Measurements from ENCODE around the gene ASAP3.

DNA sequence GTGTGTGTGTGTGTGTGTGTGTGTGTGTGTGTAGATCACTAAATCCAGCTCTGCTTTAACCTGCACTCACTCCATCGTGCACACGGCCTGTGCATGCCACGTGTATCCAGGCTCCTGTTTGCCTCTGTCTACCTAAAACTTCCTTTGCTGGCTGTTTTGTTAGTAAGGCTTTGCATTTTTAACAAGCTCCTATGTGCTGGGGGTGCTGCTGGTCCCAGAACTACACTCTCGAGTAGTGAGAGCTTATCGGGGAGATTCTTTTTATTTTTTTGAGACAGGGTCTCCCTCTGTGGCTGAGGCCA is 58.8 kb downstream of the ASAP3 start:
- TF ChIP-seq CTCF (IDR thresholded peaks at IDR 0.05; ENCODE audit: insufficient read depth, low read depth, low read length) (no peak), EZH2 (IDR thresholded peaks at IDR 0.05; ENCODE audit: insufficient read depth, low read length) (no peak)
